ENCODE results near the gene TRAM2. TPM values are rescaled to one million over a fixed set of nuclear protein-coding genes. Genes with fewer than 3 reads are reported as not detected.

TRAM2 gene
- total and polyA plus RNA-seq, 9 of the 15 experiments (the other 6 are each of a cell fraction or from before 2014, with no cell fraction given): 2.6 to 13.3 (median 8.9) TPM

DNA sequence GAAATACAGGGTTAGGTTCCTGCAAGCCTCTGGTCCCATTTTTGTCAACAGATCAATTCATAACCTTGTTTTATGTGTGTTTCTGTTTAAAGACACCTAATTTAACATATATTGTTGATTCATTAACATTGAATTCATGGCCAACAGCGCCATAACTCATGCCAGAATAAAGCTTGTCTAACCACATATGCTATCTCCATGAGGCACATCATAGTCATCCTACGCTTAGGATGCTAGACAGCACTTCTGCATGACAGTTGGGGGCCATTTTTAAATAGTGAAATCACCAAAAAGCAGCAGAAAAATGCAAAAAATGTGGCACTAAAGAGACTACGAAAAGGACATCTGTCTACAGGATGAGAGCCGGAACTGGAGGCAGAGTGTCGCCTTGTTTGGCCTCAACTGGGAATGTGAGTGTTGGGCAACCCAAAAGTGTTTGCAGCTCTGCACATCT, 37.9 kb downstream of the TRAM2 start (continued):
- TF ChIP-seq, protein P1, sequence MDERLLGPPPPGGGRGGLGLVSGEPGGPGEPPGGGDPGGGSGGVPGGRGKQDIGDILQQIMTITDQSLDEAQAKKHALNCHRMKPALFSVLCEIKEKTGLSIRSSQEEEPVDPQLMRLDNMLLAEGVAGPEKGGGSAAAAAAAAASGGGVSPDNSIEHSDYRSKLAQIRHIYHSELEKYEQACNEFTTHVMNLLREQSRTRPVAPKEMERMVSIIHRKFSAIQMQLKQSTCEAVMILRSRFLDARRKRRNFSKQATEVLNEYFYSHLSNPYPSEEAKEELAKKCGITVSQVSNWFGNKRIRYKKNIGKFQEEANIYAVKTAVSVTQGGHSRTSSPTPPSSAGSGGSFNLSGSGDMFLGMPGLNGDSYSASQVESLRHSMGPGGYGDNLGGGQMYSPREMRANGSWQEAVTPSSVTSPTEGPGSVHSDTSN (CRISPR knock-in tag; IDR thresholded peaks at IDR 0.05; ENCODE audit: low read depth): no peak
- TF ChIP-seq, protein P1 (tag; conservative IDR thresholded peaks at IDR 0.05; ENCODE audit: low read depth): peak; percentile 38; the same call in 1 of the 2 replicates
- no peak for TF ChIP-seq FOS (IDR thresholded peaks at IDR 0.05; ENCODE audit: extremely low read depth, insufficient read length)

DNA sequence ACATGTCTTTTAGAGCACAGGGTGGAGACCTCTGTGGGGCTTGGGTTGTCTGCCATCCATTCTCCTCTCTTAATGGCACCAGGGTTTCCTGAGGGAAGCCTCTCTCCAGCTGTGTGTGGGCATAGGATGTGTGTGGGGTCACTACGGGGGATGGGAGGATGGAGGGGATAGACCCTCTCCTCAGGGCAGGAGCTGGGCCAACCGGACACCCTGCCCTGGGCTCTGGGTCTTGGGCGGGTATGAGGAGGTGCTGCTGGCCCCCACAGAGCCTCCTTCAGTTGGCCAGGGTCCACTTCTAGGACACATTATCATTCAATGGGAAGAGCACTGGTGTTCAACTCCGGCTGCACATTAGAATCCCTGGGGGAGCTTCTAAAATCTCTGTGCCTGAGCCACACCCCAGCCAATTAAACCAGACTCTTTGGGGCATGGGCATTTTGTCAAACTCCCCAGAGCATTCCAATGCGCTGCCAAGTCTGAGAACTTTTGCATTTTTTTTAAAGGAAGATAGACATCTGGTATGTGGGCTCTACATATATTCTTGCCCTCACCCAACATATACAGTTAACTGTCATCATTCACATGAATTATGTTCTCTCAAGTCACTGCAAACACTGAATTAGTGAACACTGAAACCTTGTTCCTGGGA, 38.5 kb downstream of the TRAM2 start:
- in situ Hi-C loops (cut with MboI): no loop called here
- Histone ChIP-seq H4K20me1 (replicated peaks; ENCODE audit: control insufficient read depth, insufficient read depth, low read length) (no peaks in the 10 kb centered on the region), H3K4me1 (replicated peaks in 1 of 2; ENCODE audit: control insufficient read depth in 2 of 2, insufficient read depth in 2 of 2, low read length in 2 of 2) (peaks cover 7 to 35% of the 10 kb centered on the region in 2 experiments; a peak in 4 of 5 replicates), H3K27ac (ENCODE audit: extremely low read depth, low read depth, low read length) (no peak overlapping the region), H3K9me1 (ENCODE audit: control insufficient read depth, insufficient read depth, low read length) (no peaks in the 10 kb centered on the region), H3K4me3 (no peak overlapping the region), H2AFZ (ENCODE audit: low read depth, low read length) (no peak overlapping the region), H3K4me2 (ENCODE audit: insufficient read depth, low read length) (no peak overlapping the region), H3K36me3 (ENCODE audit: control insufficient read depth, insufficient read depth, low read length) (peaks cover 9% of the 10 kb centered on the region; the same call in 1 of the 3 replicates), H3K27me3 (ENCODE audit: control insufficient read depth in 2 of 2, insufficient read depth in 2 of 2, low read length in 2 of 2) (no peaks in the 10 kb centered on the region), H3K9me3 (replicated peaks; ENCODE audit: control insufficient read depth, insufficient read depth, low read depth, low read length) (no peaks in the 10 kb centered on the region), H3K79me2 (ENCODE audit: control insufficient read depth, insufficient read depth, low read length) (peaks cover 24% of the 10 kb centered on the region; the same call in 2 of the 3 replicates), H3K9ac (ENCODE audit: insufficient read depth in 1 of 2, low read depth in 2 of 2, low read length in 2 of 2) (no peak overlapping the region)
- DNase-seq (ENCODE audit: extremely low read depth in 1 of 4, low spot score in 3 of 4): no peak
- WGBS (ENCODE audit: insufficient coverage, low coverage, missing lambda C conversion rate): 89% methylated on average over 5 of the region's 5 CpGs
- BruUV-seq (replicated peaks): no TSS peak
- CTCF ChIA-PET (ENCODE audit: low intra/inter-chr PET ratio): no interaction called here
- intact Hi-C loops (cut with micrococcal nuclease): no loop called here
- ATAC-seq: no peak
- no peak for FAIRE-seq
- POLR2A ChIA-PET: interaction anchor here (1.2 kb wide), 1 partner anchor 12 kb away, joined by 3 read pairs; no protein-coding TSS in a partner anchor
- TF ChIP-seq MEF2D (tag; conservative IDR thresholded peaks at IDR 0.05; ENCODE audit: low read depth) (no peak), ZEB2 (IDR thresholded peaks at IDR 0.05) (no peak), MTF1 (CRISPR knock-in tag; IDR thresholded peaks at IDR 0.05; ENCODE audit: borderline replicate concordance) (no peak), MCM7 (IDR thresholded peaks at IDR 0.05) (no peak), GTF2F1 (IDR thresholded peaks at IDR 0.05; ENCODE audit: low read depth, low read length) (no peak), RBM39 (optimal IDR thresholded peaks at IDR 0.05; ENCODE audit: low read depth, low read length) (no peak), PTRF (tag; IDR thresholded peaks at IDR 0.05) (no peak), ARID1B (IDR thresholded peaks at IDR 0.05) (no peak), GTF2E2 (tag; IDR thresholded peaks at IDR 0.05) (no peak), ZFX (CRISPR knock-in tag; IDR thresholded peaks at IDR 0.05) (no peak), TBP (optimal IDR thresholded peaks at IDR 0.05; ENCODE audit: low read depth, low read length) (no peak), KLF10 (CRISPR knock-in tag; IDR thresholded peaks at IDR 0.05) (no peak), STAT5A (IDR thresholded peaks at IDR 0.05; ENCODE audit: borderline replicate concordance, low read length) (no peak)
- TF ChIP-seq, protein P2, sequence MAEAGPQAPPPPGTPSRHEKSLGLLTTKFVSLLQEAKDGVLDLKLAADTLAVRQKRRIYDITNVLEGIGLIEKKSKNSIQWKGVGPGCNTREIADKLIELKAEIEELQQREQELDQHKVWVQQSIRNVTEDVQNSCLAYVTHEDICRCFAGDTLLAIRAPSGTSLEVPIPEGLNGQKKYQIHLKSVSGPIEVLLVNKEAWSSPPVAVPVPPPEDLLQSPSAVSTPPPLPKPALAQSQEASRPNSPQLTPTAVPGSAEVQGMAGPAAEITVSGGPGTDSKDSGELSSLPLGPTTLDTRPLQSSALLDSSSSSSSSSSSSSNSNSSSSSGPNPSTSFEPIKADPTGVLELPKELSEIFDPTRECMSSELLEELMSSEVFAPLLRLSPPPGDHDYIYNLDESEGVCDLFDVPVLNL (CRISPR knock-in tag; IDR thresholded peaks at IDR 0.05; ENCODE audit: low read depth): no peak
